HG03575 (cell line): ENCODE measurements around the gene TTLL12.
"Not testable (repeated sequence)": the region's sequence is repeated elsewhere in the genome, so short reads cannot be mapped to it uniquely, and the experiment has no call there.

Experiments used
- ATAC-seq: cut with Tn5 transposase; IDR thresholded peaks from one replicate; pipeline ENCODE4 v1.9.1; 2021; ENCODE audit not compliant: unreplicated experiment, insufficient number of reproducible peaks, low FRiP score; ENCODE audit errors: extremely low read depth

TTLL12 gene

DNA sequence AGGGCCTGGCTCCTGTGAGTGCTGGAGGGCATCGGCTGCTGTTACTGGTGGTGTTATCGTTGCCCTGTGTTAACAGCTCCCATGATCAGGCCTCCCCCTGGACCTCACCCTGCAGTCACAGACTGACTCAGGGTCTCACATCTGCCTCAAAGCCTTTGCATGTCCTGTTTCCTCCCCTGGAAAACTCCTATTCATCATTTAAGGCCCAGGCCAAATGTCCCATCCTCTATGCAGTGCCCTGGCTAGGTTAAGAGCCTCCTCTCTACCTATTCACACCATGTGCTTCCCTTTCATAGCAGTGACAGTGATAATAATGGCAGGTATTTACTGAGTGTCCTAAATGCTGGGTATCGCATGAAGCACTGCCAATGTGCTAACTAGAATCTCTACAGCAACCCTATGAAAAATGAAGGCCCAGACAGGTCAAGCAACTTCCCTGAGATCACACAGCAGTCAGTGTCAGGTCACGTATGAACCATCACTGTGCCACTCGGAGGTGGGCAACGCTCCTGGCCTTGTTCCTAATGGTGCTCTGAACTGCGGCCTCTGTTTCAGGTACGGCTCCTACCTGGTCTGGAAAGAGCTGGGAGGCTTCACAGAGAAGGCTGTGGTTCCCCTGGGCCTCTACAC lies 26.3 kb downstream of the TTLL12 start:
- ATAC-seq, result no peak

DNA sequence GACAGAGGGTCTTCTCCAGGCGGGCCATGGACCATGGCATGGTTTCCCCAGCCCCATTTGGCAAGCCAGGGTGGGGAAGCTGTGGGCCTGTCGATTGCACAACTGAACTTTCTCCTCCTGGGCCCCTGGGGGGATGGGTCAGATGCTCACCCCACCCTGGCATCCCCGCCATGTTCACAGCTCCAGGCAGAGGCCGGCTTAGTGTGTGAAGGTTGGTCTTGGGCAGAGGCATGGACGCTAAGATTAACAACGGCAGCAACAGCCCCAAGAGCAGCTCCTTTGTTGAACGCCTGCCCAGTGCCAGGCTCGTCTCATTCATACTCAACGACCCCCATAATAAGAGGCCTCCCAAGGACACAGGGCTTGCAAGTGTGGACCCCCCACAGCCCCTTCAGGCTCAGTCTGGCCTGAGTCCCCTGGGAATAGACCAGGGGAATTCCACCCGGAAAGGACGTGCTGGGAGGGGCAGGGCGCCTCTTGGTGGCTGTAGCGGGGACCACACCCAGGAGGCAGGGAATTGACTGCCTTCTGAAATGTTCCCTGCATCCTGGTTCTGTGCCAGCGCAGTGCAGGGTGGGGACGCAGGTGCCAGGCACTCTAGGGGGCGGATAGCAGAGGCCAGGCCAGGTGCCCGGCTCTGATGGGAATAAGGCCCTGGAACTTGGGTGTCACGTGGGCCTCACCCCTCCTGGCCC lies 27.3 kb downstream of the TTLL12 start:
- ATAC-seq, result no peak

DNA sequence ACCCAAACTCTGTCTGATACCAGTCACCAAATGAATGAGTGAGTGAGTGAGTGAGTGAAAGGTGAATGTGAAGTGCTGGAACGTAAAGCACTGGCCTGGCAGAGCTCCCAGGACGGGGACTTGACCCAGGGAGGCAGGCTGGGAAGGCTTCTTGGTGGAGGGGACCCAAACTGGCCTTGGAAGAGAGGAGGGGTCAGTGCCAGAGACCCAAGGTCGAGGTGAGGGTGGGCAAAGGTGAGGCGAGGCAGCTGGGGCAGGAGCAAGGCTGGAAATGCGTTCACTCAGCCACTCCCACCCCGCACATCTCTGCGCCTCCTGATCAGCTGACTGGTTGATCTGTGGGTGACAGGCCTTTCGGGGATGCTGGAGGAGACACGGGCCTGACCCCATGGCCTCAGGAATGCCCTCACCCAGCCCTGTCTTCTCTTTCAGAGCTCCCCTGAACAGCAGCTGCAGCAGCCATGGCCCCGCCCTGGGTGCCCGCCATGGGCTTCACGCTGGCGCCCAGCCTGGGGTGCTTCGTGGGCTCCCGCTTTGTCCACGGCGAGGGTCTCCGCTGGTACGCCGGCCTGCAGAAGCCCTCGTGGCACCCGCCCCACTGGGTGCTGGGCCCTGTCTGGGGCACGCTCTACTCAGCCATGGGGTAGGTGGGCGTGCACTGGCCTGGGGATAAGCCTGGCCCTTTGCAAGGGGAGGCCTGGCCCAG lies 28.0 kb downstream of the TTLL12 start:
- no peak for ATAC-seq

DNA sequence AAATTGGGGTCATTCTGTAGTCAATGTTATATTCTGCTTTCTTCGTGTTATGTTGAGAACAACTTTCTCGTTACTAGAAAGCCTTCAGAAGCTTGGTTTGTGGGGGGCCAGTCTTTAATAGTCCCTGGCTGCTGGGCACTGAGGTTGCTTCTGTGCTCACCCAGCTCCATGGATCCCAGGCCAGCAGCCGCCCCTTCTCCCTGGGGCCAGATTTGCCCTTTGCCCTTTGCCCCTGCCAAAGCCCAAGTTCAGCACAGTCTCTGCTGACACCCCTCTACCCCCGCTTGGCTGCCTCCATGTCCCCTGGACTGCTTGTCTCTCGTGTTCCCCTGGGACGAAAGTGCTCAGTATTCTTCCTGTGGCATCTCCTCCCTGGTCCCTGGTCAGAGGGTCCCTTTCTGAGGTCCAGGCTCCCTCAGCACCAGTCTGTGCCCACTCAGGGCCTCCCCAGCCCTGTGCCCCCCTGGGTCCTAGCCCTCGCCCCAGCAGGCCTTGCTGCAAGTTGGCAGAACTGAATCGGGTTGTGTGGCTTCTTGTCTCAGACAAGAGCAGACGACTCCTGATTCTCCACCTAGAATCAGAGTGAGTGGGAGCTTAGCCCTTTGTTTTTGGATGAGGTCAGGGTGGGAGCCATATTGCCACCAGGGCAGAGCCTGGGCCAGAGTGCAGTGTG lies 28.9 kb downstream of the TTLL12 start:
- no peak for ATAC-seq

DNA sequence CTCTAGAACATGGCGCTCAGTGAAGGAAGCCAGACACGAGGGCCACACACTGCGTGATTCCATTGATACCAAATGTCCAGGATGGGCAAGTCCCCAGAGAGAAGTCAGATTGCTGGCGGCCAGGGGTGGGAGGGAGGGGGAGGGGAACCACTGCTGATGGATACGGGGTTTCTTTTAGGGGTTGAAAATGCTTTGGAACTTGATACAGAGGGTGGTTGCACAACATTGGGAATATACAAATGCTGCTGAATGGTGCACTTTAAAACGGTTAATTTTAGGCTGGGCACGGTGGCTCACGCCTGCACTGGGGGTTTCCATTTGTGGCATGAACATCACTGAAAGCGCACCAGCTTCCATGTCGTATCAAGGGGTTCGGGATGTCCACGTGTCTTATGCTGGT lies 30.5 kb downstream of the TTLL12 start:
- no peak for ATAC-seq

DNA sequence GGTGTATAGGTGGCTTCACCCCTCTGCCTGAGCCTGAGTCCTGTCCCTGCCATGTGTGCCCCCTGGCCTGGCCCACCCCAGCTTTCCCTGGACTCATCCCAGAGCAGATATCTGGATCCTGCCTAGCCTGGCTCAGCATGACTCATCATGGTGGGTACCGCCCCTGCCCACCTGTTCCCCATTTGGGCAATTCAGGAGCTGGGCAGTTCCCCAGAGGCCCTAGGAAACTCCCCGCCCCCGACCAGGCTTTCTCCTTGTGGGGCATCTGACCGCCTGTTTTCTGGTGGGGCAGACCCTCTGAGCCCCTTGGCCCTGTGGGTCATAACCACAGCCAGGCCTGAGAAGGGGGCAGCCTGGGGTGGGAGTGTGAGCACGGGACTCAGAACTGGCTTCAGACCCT lies 31.1 kb downstream of the TTLL12 start:
- no peak for ATAC-seq

DNA sequence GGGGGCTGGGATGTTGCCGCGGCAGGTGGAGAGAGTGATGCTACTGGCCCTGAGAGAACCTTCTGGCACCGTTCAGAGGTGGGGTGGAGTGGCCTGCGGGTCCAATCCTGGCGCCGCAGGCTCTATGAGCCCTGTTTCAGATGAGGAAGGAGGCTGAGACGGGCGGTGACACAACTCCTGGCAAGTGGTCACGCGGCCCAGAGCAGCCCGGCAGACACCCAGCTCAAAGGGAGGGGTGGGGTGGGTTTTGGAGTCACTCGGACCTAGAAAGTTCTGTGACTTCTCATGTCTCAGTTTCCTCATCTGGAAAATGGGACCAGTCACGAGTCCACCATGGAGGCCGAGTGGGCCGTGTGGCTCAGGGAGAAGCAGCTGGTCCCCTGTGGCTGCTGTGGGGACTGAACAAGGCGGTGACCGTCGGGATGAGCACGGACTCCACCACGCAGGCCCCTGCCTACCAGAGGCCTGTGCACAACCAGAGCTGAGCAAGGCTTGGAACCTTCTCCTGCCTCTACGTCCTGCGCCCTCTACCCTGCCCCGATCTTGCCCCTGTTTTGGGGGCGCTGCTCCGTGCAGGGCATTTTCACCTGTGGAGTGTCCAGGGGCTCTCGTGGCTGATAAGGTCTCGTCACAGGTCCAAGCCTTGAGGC lies 31.9 kb downstream of the TTLL12 start:
- no peak for ATAC-seq

DNA sequence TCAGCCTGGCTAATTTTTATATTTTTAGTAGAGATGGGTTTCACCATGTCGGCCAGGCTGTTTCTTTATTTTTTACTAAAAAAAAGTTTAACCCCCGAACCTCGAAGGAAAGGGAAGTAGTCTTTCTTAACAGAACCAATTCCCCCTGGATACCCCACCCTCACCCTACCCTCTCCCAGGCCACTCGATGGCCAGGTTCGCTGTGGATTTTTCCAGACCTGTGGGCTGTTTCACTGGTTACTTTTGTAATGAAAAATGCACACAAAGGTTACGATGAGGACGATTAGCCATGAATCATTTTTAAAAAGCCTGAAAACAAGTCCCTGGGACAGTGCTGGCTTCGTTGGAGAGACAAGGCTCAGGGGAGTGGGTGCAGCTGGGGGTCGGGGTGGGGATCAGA lies 33.0 kb downstream of the TTLL12 start:
- ATAC-seq, result no peak

DNA sequence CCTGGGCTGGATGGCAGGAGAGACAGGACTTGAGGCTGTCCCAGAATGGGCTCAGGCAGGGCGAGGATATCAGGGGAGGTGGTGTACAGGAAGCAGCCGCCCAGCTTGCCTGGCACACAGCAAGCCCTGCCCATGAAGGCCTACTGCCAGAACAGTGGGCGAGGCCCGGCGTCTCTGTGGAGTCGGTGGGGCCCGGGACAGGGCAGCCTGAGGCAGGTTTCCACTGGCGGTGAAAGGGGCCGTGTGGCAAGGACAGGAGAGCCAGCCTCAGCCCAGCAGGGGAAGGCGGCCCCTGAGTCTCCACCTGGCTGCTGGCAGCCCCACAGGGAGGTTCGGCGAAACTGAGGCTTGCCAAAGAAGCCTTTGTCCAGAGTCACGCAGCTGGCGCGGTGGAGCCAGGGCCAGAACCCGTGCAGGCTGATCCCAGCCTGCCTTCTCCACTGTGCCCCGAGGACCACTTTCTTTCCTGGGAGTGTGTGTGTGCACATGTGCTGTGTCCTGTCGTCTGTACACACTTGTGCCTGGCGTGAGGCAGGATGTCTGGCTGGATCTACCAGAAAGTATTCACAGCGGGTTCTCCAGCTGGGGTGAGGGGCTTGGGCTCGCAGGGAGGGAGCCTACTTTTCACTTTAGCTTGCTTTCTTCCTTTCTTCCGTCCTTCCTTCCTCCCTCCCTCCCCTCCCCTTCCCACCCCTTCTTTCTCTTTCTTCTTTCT lies 34.4 kb downstream of the TTLL12 start:
- no peak for ATAC-seq

DNA sequence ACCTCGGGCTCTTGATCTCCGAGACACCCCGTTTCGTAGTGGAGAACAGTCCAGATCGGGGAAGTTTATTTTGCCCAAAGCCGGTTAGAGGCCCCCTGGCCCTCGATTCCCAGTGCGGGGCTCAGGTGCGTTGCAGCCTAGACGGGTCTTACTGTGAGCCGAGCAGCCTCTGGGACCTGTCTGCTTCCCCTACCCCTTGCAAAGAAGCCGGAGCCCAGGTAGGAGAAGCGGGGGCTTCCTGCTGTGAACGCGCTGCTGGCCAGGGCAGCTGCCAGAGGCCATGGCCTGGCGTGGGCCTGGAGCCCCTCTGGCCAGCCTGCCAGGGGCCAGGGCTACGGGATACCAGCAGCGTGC lies 35.0 kb downstream of the TTLL12 start:
- no peak for ATAC-seq

DNA sequence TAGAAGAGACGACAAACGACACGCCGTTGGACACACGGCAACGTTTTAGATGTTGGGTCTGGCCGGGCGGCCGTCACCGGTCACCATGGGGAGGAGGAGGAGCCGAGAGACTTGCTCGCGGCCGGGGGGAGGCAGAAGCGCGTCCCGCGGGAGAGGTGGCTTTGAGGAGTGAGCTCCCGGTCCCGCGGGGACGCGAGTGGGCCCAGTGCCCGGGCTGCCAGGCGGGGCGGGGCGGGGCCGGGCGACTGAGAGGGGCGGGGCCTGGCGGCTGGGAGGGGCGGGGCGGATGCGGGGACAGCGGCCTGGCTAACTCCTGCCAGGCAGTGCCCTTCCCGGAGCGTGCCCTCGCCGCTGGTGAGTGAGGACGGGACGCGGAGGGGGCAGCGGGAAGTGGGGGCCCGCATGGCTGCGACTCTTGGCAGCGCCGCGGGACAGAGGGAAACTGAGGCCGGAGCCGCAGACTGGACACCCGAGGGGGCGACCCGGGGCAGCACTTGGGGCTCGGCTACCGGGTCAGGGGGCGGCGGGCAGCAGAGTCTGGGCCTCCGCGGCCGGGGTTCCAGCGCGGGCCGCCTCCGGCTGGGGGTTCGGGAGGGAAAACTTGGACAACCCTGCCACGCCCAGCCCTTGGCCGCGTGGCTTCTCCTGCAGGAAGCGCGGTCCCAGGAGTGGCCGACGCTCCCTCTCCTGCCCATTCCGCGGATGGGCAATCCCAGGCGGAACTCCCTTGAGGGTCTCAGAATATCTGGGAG lies 35.5 kb downstream of the TTLL12 start, which contains the start of gene TSPO:
Gene TSPO (plus strand): TSS at position 309 of the 752 bp plus-strand sequence. CDS start 7,680 bp downstream, outside the sequence.
- no peak for ATAC-seq

DNA sequence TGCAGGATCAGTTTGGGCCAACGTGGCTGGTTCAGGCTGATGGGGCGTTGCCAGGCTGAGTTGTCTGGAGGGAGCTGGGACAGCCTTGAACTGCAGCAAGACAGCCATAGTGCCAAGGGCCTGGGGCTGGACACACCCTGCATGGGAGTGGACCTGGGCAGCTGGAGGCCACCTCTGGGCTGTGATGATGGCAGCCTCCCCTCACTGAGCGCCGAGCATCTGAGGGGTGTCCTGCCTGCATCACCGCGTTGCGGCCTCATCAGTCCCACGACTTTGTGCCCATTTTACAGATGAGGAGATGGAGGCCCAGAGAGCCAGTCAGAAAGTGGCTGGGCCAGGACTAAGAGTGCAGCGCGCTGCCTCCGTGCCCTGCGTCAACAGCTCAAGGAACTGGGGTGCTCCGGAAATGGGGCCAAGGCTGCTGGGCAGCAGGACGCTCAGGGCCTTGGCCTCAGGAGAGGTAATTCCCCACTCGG lies 36.2 kb downstream of the TTLL12 start:
- no peak for ATAC-seq

DNA sequence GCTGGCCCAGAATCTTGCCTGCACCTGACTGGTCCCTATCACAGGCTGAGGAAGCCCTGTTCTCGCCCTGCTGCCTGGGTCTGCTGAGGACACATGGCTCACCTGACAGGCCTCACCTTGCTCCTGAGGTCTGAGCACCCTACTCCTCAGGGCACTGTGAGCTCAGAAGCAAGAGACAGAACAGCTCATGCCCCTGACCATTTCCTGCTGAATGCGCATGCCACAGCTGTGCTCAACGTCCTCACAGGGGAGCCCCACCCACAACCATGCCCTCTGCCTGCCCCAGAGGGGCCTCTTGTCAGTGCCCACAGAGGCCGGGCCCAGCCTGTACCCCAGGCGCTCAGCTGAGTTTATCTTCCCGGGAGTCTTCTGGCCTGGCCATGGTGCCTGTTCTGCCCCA lies 38.4 kb downstream of the TTLL12 start:
- no peak for ATAC-seq

DNA sequence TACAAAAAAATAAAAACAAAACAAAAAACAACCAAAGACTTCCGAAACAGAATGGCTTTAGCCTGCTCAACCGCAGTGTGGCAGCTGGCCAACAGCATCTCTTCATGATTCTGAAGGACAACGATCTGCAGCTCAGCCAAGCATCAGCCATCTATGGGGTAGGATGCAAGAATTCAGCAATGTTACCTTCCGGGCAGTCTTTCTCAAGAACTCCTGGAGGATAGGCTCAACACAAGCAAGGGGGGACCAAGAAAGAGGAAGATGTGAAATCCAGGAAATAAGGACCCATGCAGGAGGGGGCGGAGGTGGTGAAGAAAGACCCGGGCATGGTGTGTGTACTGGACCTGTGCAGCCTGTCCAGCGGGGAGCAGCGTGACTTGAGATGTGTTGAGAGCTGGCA lies 39.1 kb downstream of the TTLL12 start:
- ATAC-seq, result no peak

DNA sequence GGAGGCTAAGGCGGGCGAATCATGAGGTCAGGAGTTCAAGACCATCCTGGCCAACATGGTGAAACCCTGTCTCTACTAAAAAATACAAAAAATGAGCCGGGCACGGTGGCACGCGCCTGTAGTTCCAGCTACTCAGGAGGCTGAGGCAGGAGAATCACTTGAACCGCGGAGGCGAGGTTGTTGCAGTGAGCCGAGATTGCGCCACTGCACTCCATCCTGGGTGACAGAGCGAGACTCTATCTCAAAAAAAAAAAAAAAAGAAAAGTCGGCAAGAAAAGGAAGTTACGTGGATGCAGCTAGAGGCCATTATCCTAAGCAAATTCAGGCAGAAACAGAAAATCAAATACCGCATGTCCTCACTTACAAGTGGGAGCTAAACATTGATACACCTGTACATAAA lies 40.6 kb downstream of the TTLL12 start:
- not testable (repeated sequence) for ATAC-seq

DNA sequence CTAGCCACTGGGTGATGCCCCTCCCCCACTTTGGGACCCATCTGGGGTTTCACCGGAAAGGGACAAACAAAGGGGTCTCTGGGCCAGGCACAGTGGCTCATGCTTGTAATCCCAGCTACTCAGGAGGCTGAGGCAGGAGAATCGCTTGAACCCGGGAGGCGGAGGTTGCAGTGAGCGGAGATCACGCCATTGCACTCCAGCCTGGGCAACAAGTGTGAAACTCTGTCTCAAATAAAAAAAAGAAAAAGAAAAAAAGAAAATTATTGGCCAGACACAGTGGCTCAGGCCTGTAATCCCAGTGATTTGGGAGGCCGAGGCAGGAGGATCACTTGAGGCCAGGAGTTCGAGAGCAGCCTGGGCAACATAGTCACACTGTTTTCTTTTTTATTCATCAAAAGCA lies 41.6 kb downstream of the TTLL12 start:
- not testable (repeated sequence) for ATAC-seq

DNA sequence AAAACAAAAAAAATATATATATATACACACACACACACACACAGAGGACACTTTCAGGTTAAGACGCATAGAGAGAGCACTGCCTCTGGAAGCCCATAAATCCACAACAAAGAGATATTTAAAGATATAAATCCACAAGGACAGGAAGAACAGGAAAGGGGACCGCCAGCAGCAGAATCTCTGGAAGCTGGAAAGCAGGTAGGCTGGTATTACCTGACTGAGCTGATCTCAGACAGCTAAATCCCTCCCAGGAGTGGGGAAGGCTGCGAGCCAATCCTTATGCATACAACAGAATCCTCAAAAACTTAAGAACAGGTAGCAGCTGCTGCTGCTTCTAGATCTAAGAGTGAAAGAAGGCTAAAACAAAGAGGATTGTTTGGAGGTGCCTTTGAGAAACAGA lies 42.0 kb downstream of the TTLL12 start:
- ATAC-seq, result no peak
